ENCODE results near the gene KLHL14. TPM values are rescaled to one million over a fixed set of nuclear protein-coding genes. Genes with fewer than 3 reads are reported as not detected.

KLHL14 gene
- total RNA-seq, 4 donors from 2014 or later, result 0.27 to 1.2 (median 0.33) TPM

GRCh38 chr18:32805354-32805753 lies 32.5 kb upstream of the KLHL14 start:
- Histone ChIP-seq H3K27ac (no peak overlapping the region), H3K36me3 (no peaks in the 10 kb centered on the region), H3K27me3 (no peaks in the 10 kb centered on the region), H3K4me1 (no peaks in the 10 kb centered on the region), H3K4me3 (no peak overlapping the region), H3K9me3 (no peaks in the 10 kb centered on the region)
- TF ChIP-seq EP300 (IDR thresholded peaks at IDR 0.05) (no peak), POLR2A (IDR thresholded peaks at IDR 0.05) (no peak), POLR2AphosphoS5 (IDR thresholded peaks at IDR 0.05) (no peak), CTCF (IDR thresholded peaks at IDR 0.05) (no peak)
- no peak for ATAC-seq
- 60 to 76% methylated on average over 4 to 5 of the region's 5 CpGs for WGBS, 2 donors (ENCODE audit: low coverage in 1 of 2)

- H3K36me3 ChIP-seq, result no peaks in the 10 kb centered on the region
- H3K4me3 ChIP-seq, result no peak overlapping the region
- H3K4me1 ChIP-seq, result no peaks in the 10 kb centered on the region
- 65 to 80% methylated on average over 5 to 6 of the region's 6 CpGs for WGBS, 2 donors (ENCODE audit: low coverage in 1 of 2)
- ATAC-seq, result no peak
- no peaks in the 10 kb centered on the region for H3K9me3 ChIP-seq
- TF ChIP-seq POLR2AphosphoS5 (IDR thresholded peaks at IDR 0.05) (no peak), POLR2A (IDR thresholded peaks at IDR 0.05) (no peak), EP300 (IDR thresholded peaks at IDR 0.05) (no peak), CTCF (IDR thresholded peaks at IDR 0.05) (no peak)
- no peak overlapping the region for H3K27ac ChIP-seq
- H3K27me3 ChIP-seq, result no peaks in the 10 kb centered on the region
Measured at GRCh38 chr18:32804134-32804888, 31.5 kb upstream of the KLHL14 start.

- WGBS, 2 donors (ENCODE audit: low coverage in 1 of 2), result 75 to 78% methylated on average over 3 of the region's 3 CpGs
- no peak for TF ChIP-seq CTCF (IDR thresholded peaks at IDR 0.05)
- no peak for TF ChIP-seq EP300 (IDR thresholded peaks at IDR 0.05)
- TF ChIP-seq POLR2A (IDR thresholded peaks at IDR 0.05), result no peak
- no peak for TF ChIP-seq POLR2AphosphoS5 (IDR thresholded peaks at IDR 0.05)
Measured at GRCh38 chr18:32803568-32803967, 30.7 kb upstream of the KLHL14 start.

GRCh38 chr18:32802591-32803451 lies 30.0 kb upstream of the KLHL14 start:
- no peaks in the 10 kb centered on the region for H3K36me3 ChIP-seq
- no peak for ATAC-seq
- no peak overlapping the region for H3K4me3 ChIP-seq
- TF ChIP-seq EP300 (IDR thresholded peaks at IDR 0.05) (no peak), POLR2AphosphoS5 (IDR thresholded peaks at IDR 0.05) (no peak)
- H3K27me3 ChIP-seq, result no peaks in the 10 kb centered on the region
- WGBS, 2 donors (ENCODE audit: low coverage in 1 of 2), result 82 to 83% methylated on average over 7 of the region's 8 CpGs
- no peaks in the 10 kb centered on the region for H3K4me1 ChIP-seq
- H3K9me3 ChIP-seq, result peaks cover 0 to 7% (median 0%) of the 10 kb centered on the region in 3 donors
- H3K27ac ChIP-seq, result no peak overlapping the region

More at GRCh38 chr18:32803568-32803967, 30.7 kb upstream of the KLHL14 start:
- Histone ChIP-seq H3K9me3 (peaks cover 0 to under 1% (median 0%) of the 10 kb centered on the region in 3 donors), H3K27ac (no peak overlapping the region), H3K36me3 (no peaks in the 10 kb centered on the region), H3K4me3 (no peak overlapping the region), H3K4me1 (no peaks in the 10 kb centered on the region), H3K27me3 (no peaks in the 10 kb centered on the region)
- no peak for ATAC-seq

- WGBS, 2 donors (ENCODE audit: low coverage in 1 of 2), result 27 to 42% methylated on average over 1 of the region's 1 CpG
- Histone ChIP-seq H3K9me3 (peaks cover 0 to 18% (median 0%) of the 10 kb centered on the region in 3 donors), H3K36me3 (no peaks in the 10 kb centered on the region), H3K27ac (no peak overlapping the region), H3K27me3 (no peaks in the 10 kb centered on the region), H3K4me1 (no peaks in the 10 kb centered on the region), H3K4me3 (no peak overlapping the region)
- TF ChIP-seq POLR2A (IDR thresholded peaks at IDR 0.05) (no peak), CTCF (IDR thresholded peaks at IDR 0.05) (no peak), POLR2AphosphoS5 (IDR thresholded peaks at IDR 0.05) (no peak), EP300 (IDR thresholded peaks at IDR 0.05) (no peak)
- ATAC-seq, result no peak
Measured at GRCh38 chr18:32801228-32801627, 28.4 kb upstream of the KLHL14 start.
